Measurements from ENCODE around the gene FAM50B.

DNA sequence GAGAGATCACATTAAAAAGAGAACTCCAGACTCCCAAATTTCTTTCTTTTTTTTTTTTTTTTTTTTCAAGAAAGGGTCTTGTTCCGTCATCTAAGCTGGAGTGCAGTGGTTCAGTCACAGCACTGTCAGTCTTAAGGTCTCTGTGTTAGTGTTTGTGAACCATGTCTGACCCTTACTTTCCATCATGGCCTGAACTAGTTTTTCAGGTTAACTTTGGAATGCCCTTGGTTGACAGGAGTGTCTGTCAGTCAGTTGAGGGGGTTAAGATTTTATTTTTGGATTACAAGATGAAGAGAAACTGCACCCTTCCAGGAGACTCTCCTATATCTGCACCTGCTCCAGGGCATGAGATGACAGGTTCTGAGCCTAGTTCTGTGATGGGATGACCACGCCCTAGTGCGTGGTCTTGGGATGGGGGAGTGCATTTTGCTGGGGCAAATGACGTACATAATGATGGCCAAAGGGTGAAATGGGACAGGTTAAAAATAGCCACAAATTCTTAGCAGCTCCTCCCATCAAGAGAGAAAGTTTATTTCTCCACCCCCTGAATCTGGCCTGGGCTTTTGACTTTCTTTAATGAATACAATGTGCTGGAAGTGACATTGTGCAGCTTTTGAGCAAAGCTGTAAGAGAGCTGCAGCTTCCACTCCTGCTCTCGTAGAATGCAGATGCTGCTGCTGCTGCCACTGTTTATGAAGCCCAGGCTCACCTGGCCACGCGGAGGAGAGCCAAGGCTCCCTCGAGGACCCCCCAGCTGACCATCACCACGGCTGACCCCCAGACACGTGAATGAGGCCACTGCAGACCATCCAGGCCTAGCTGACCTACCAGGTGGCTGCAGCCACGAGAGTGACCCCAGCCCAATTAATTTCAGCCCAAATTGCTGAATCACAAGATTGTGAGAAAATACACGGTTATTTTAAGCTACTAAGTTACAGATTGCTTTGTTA, 29.7 kb upstream of the FAM50B start:
- TF ChIP-seq GATA3 (IDR thresholded peaks at IDR 0.05; ENCODE audit: low read depth, low read length), result no peak
- TF ChIP-seq GATA2 (IDR thresholded peaks at IDR 0.05; ENCODE audit: low read depth, low read length), result no peak

All from SH-SY5Y (cell line).